Heart left ventricle (tissue), 16 donors: Measurements from ENCODE around the gene UMPS. TPM values are rescaled to one million over a fixed set of nuclear protein-coding genes. Genes with fewer than 3 reads are reported as not detected.

Experiments used
- ATAC-seq, 4 donors: fragments of 200-7000 bp; cut with Tn5 transposase; one replicate each; pipeline ENCODE4 v1.9.1; 2020 to 2022; ENCODE audit warnings: moderate library complexity in 4 of 4, mild to moderate bottlenecking in 3 of 4, moderate number of reproducible peaks in 1 of 4
- DNase-seq, 5 donors: peaks; one replicate each; pipeline ENCODE4 v3.0.0-alpha.2; 2020
- H3K27ac ChIP-seq, 12 donors: fragments of 200-600 bp; sonication (generic) in 4 of 12; one replicate each; pipeline versions ENCODE4 v1.5.0 to v1.8.0; 2016 to 2022; ENCODE audit warnings: mild to moderate bottlenecking in 2 of 12
- H3K27me3 ChIP-seq, 9 donors: fragments of 200-600 bp; sonication (generic) in 2 of 9; one replicate each; pipeline versions ENCODE4 v1.5.1 to v1.8.0; 2016 to 2022; ENCODE audit warnings: mild to moderate bottlenecking in 3 of 9
- H3K36me3 ChIP-seq, 9 donors: fragments of 200-600 bp; sonication (generic) in 2 of 9; one replicate each; pipeline versions ENCODE4 v1.5.0 to v1.8.0; 2018 to 2022; ENCODE audit warnings: mild to moderate bottlenecking in 2 of 9
- H3K4me1 ChIP-seq, 12 donors: fragments of 200-600 bp; sonication (generic) in 4 of 12; one replicate each; pipeline versions ENCODE4 v1.5.0 to v1.8.0; 2016 to 2022; ENCODE audit warnings: mild to moderate bottlenecking in 3 of 12
- H3K4me3 ChIP-seq, 12 donors: fragments of 200-600 bp; sonication (generic) in 4 of 12; one replicate each; pipeline versions ENCODE4 v1.5.0 to v1.8.0; 2017 to 2022; ENCODE audit warnings: mild to moderate bottlenecking in 9 of 12, moderate library complexity in 4 of 12
- H3K9me3 ChIP-seq, 12 donors: fragments of 200-600 bp; sonication (generic) in 4 of 12; one replicate each; pipeline versions ENCODE4 v1.5.0 to v1.8.0; 2016 to 2022; ENCODE audit warnings: mild to moderate bottlenecking in 1 of 12
- CTCF ChIP-seq, 12 donors: fragments of 200-600 bp; sonication (generic) in 4 of 12; IDR thresholded peaks; one replicate each; pipeline versions ENCODE4 v1.5.0 to v1.8.0; 2018 to 2022; ENCODE audit warnings: antibody characterized with exemption in 12 of 12, mild to moderate bottlenecking in 5 of 12
- POLR2A ChIP-seq, 2 donors: fragments of 450-650 bp; IDR thresholded peaks; one replicate each; pipeline ENCODE4 v1.6.1; 2017; ENCODE audit warnings: antibody characterized with exemption in 2 of 2, mild to moderate bottlenecking in 2 of 2, moderate library complexity in 2 of 2
- WGBS, 4 donors: extraction: QIAGEN DNeasy Blood & Tissue Kit in 2 of 4; methylation state at CpG; one replicate each; pipeline versions ENCODE4 v1.1.5 to v1.1.7; 2013 to 2018; 5-methylcytosine and 5-hydroxymethylcytosine counted together
- intact Hi-C, 10 donors: fragments of 100-400 bp; cut with DNase I; formaldehyde crosslinking; loops; one replicate each; pipeline versions ENCODE4 v1.11.1 to v1.14.2; 2022
- polyA plus RNA-seq, 2 donors: library from polyadenylated mRNA; stranded (reverse); fragments of 200-250 nt; gene quantifications; one replicate each; pipeline ENCODE4 v1.2.3, GENCODE V29; 2013
- total RNA-seq, 9 donors: library from RNA; depleted of rRNA in 2 of 9; stranded (reverse); fragments of >200 nt in 2 of 9; fragmentation: NEBNext Ultra II Directional in 3 of 9; extraction: Animal tissue kit (Norgen Biotek cat#: 25700) in 3 of 9; gene quantifications; one replicate each; pipeline versions ENCODE4 v1.1.0 to v1.2.4, GENCODE V29; 2016 to 2023
- donor health status: ischemic (EF 13 %, LVEDD 7.1; RV severe dilation, severe dysfunction).
- donor health status: healthy with polysubstance abuse.
- donor health status: DM: no; HTN: yes; CAD: no.
- donor health status: DM: no; HTN: no; CAD: no.
- donor health status: ischemic (EF 25% LVEDD 6.9; RV normal size, moderate dysfunction).
- donor health status: ischemic (EF 25% LVEDD 5.7; RV mildly dilated, moderate dysfunction).
- donor health status: healthy.
- donor health status: DM: yes; HTN: yes; CAD: no.
- donor health status: ischemic (EF 35%, LVEDD 5.7; RV mildly dilated, moderate dysfunction).
- donor health status: nonischemic (EF 11% LVEDD 7.7; RV severe dilation, severe dysfunction).
- donor health status: DM: yes; HTN: yes; CAD: no.
- donor health status: PGD.
- donor health status: ischemic (EF 29% LVEDD 5.4; RV normal size, mild dysfunction).
- donor health status: nonischemic (EF 23%, LVEDD 6.1; RV moderate dilation, normal function).

The UMPS gene
- total and polyA plus RNA-seq, 11 donors = 2.3 to 15.9 (median 7.1) TPM

- 70 to 88% (median 82%) methylated on average over 8 to 9 of the region's 9 CpGs for WGBS, 4 donors
- peak in 1 of 5 donors; percentile 22 for DNase-seq
- peaks cover 16 to 100% (median 69%) of the 10 kb centered on the region in 12 donors for H3K4me1 ChIP-seq
These were observed 45.6 kb downstream of the UMPS start for GRCh38 chr3:124775877-124776276.

GRCh38 chr3:124776856-124777255 lies 46.6 kb downstream of the UMPS start:
- 75 to 97% (median 93%) methylated on average over 5 of the region's 5 CpGs for WGBS, 4 donors
- intact Hi-C loops = loop anchor here in 2 of 10 donors (5.0 to 10.0 kb wide), 2 partner anchors 35 to 58 kb away; no protein-coding TSS in a partner anchor

More at GRCh38 chr3:124775877-124776276, 45.6 kb downstream of the UMPS start:
- intact Hi-C loops = loop anchor here in 2 of 10 donors (5.0 to 10.0 kb wide), 2 partner anchors 36 to 59 kb away; no protein-coding TSS in a partner anchor
- TF ChIP-seq CTCF (IDR thresholded peaks at IDR 0.05) (no peak), POLR2A (IDR thresholded peaks at IDR 0.05) (no peak)
- Histone ChIP-seq H3K4me3 (no peak overlapping the region), H3K9me3 (no peaks in the 10 kb centered on the region), H3K27ac (peak overlapping the region in 3 of 12 donors; percentile 15 to 61 (median 32)), H3K36me3 (peaks cover 0 to 15% (median 5%) of the 10 kb centered on the region in 9 donors), H3K27me3 (no peaks in the 10 kb centered on the region)
- ATAC-seq = no peak

GRCh38 chr3:124777762-124778470 lies 47.7 kb downstream of the UMPS start:
- peak in 1 of 5 donors; percentile 20 for DNase-seq
- peak overlapping the region in 5 of 12 donors; percentile 17 to 94 (median 91) for H3K27ac ChIP-seq
- WGBS, 4 donors = 85 to 91% (median 91%) methylated on average over 5 of the region's 5 CpGs
- ATAC-seq = no peak
- no peak for TF ChIP-seq POLR2A (IDR thresholded peaks at IDR 0.05)
- no peaks in the 10 kb centered on the region for H3K27me3 ChIP-seq
- intact Hi-C loops = loop anchor here in 2 of 10 donors (5.0 to 10.0 kb wide), 2 partner anchors 34 to 57 kb away; no protein-coding TSS in a partner anchor
- no peaks in the 10 kb centered on the region for H3K9me3 ChIP-seq
- H3K4me3 ChIP-seq = no peak overlapping the region
- peaks cover 11 to 99% (median 67%) of the 10 kb centered on the region in 12 donors for H3K4me1 ChIP-seq
- H3K36me3 ChIP-seq = peaks cover 0 to 15% (median 5%) of the 10 kb centered on the region in 9 donors

More at GRCh38 chr3:124776856-124777255, 46.6 kb downstream of the UMPS start:
- Histone ChIP-seq H3K4me3 (no peak overlapping the region), H3K9me3 (no peaks in the 10 kb centered on the region), H3K27ac (no peak overlapping the region), H3K4me1 (peaks cover 11 to 100% (median 69%) of the 10 kb centered on the region in 12 donors), H3K36me3 (peaks cover 0 to 15% (median 5%) of the 10 kb centered on the region in 9 donors), H3K27me3 (no peaks in the 10 kb centered on the region)
- peak in 1 of 5 donors; percentile 3 for DNase-seq
- no peak for ATAC-seq
- TF ChIP-seq CTCF (IDR thresholded peaks at IDR 0.05) = no peak
- no peak for TF ChIP-seq POLR2A (IDR thresholded peaks at IDR 0.05)

- DNase-seq (no peak), ATAC-seq (no peak)
- Histone ChIP-seq H3K9me3 (no peaks in the 10 kb centered on the region), H3K36me3 (peaks cover 0 to 17% (median 0%) of the 10 kb centered on the region in 9 donors), H3K4me1 (peaks cover 11 to 99% (median 57%) of the 10 kb centered on the region in 12 donors), H3K27ac (peak overlapping the region; percentile 77 to 95 (median 91)), H3K27me3 (no peaks in the 10 kb centered on the region), H3K4me3 (no peak overlapping the region)
- 79 to 89% (median 85%) methylated on average over 7 of the region's 7 CpGs for WGBS, 4 donors
- intact Hi-C loops = loop anchor here in 2 of 10 donors (5.0 to 10.0 kb wide), 2 partner anchors 33 to 56 kb away; no protein-coding TSS in a partner anchor
- TF ChIP-seq POLR2A (IDR thresholded peaks at IDR 0.05) (no peak), CTCF (IDR thresholded peaks at IDR 0.05) (no peak)
These were observed 48.9 kb downstream of the UMPS start for GRCh38 chr3:124779116-124779515.
